GM21825 (cell line): ENCODE measurements around the gene NLRP12.
"Not testable (repeated sequence)": the region's sequence is repeated elsewhere in the genome, so short reads cannot be mapped to it uniquely, and the experiment has no call there.

Source experiments
- ATAC-seq: cut with Tn5 transposase; IDR thresholded peaks from one replicate; pipeline ENCODE4 v1.9.1; 2021; ENCODE audit warnings: mild to moderate bottlenecking, moderate library complexity; ENCODE audit not compliant: unreplicated experiment

Gene NLRP12

GRCh38 chr19:53824134-53824611 lies at the start of gene NLRP12:
TSS of gene NLRP12 (minus strand) at chr19:53824314. CDS start at chr19:53824174, 140 bp downstream.
- no peak for ATAC-seq

GRCh38 chr19:53872762-53873161 lies 48.6 kb upstream of the NLRP12 start:
- ATAC-seq, result no peak

GRCh38 chr19:53871454-53871853 lies 47.3 kb upstream of the NLRP12 start:
- no peak for ATAC-seq

- no peak for ATAC-seq
These were observed 46.4 kb upstream of the NLRP12 start for GRCh38 chr19:53870485-53870844.

GRCh38 chr19:53869805-53870484 lies 45.8 kb upstream of the NLRP12 start:
- ATAC-seq, result not testable (repeated sequence)

- ATAC-seq, result peak; percentile 32
These were observed 45.0 kb upstream of the NLRP12 start for GRCh38 chr19:53868892-53869804.

GRCh38 chr19:53868091-53868891 lies 44.2 kb upstream of the NLRP12 start:
- ATAC-seq, result no peak

GRCh38 chr19:53867225-53868090 lies 43.3 kb upstream of the NLRP12 start, which contains the start of gene MYADM:
TSS of gene MYADM (plus strand) at chr19:53867883. CDS start at chr19:53873530, 5,647 bp downstream.
- ATAC-seq, result peak; percentile 70

GRCh38 chr19:53866865-53867224 lies 42.7 kb upstream of the NLRP12 start:
- no peak for ATAC-seq

GRCh38 chr19:53865918-53866864 lies 42.1 kb upstream of the NLRP12 start:
- ATAC-seq, result no peak

- ATAC-seq, result no peak
These were observed 41.4 kb upstream of the NLRP12 start for GRCh38 chr19:53865523-53865917.

- ATAC-seq, result no peak
These were observed 40.3 kb upstream of the NLRP12 start for GRCh38 chr19:53864308-53864836.

- no peak for ATAC-seq
These were observed 29.6 kb upstream of the NLRP12 start for GRCh38 chr19:53853707-53854106.

GRCh38 chr19:53849237-53849676 lies 25.1 kb upstream of the NLRP12 start:
- no peak for ATAC-seq

GRCh38 chr19:53847555-53847954 lies 23.4 kb upstream of the NLRP12 start:
- no peak for ATAC-seq

GRCh38 chr19:53844849-53845246 lies 20.7 kb upstream of the NLRP12 start:
- no peak for ATAC-seq

- not testable (repeated sequence) for ATAC-seq
These were observed 16.8 kb upstream of the NLRP12 start for GRCh38 chr19:53840914-53841313.

- ATAC-seq, result not testable (repeated sequence)
These were observed 16.1 kb upstream of the NLRP12 start for GRCh38 chr19:53840241-53840640.

- not testable (repeated sequence) for ATAC-seq
These were observed 14.3 kb upstream of the NLRP12 start for GRCh38 chr19:53838446-53838845.
